ENCODE measurements around the gene C3orf49. TPM values are rescaled to one million over a fixed set of nuclear protein-coding genes. Genes with fewer than 3 reads are reported as not detected.

C3orf49 gene
- not detected in 5 replicates for total RNA-seq (2022; extraction: Qiagen RNA extraction)

GRCh38 chr3:63819151-63819398 lies at the start of gene C3orf49:
C3orf49 (plus strand) TSS chr3:63819299; CDS start chr3:63819472, 173 bp downstream.

GRCh38 chr3:63863150-63864007 lies 44.3 kb downstream of the C3orf49 start, which contains the start of the genes ATXN7 and THOC7:
ATXN7 (plus strand) TSS chr3:63863867; CDS start chr3:63912599, 48,732 bp downstream.
THOC7 (minus strand) TSS chr3:63863805; CDS start chr3:63863790, 15 bp downstream.

Other genes with a start within 250 kb of the C3orf49 start
- not detected in 5 replicates for gene SNTN, start 166.6 kb upstream of the C3orf49 start, total RNA-seq (2022; extraction: Qiagen RNA extraction)
- gene THOC7, start 44.5 kb downstream of the C3orf49 start, total RNA-seq (2022; extraction: Qiagen RNA extraction): 53.4 to 73.1 TPM (median 62.1 TPM) in 5 replicates
- 2.8 to 6.7 TPM (median 4.4 TPM) in 5 replicates for gene ATXN7, start 44.6 kb downstream of the C3orf49 start, total RNA-seq (2022; extraction: Qiagen RNA extraction)
- gene SCAANT1, start 93.1 kb downstream of the C3orf49 start, total RNA-seq (2022; extraction: Qiagen RNA extraction): 1.7 TPM in 1 of 5 replicates, not detected in the others
- gene PSMD6, start 204.2 kb downstream of the C3orf49 start, total RNA-seq (2022; extraction: Qiagen RNA extraction): 75.5 to 89.0 TPM (median 79.0 TPM) in 5 replicates

Data from A549 treated with Mapracorat at 1 μM for 4 hours (cell line).